Right cardiac atrium (tissue), 5 donors: Measurements from ENCODE around the gene MNX1. TPM values are rescaled to one million over a fixed set of nuclear protein-coding genes. Genes with fewer than 3 reads are reported as not detected.

ENCODE experiments used
- ATAC-seq, 2 donors: fragments of 200-7000 bp; cut with Tn5 transposase; one replicate each; pipeline versions ENCODE4 v1.8.0 to v1.9.1; 2020; ENCODE audit warnings: moderate library complexity in 2 of 2, mild to moderate bottlenecking in 1 of 2
- DNase-seq, 3 donors: peaks; one replicate each; pipeline ENCODE4 v3.0.0-alpha.2; 2020
- H3K27ac ChIP-seq: one replicate; pipeline ENCODE4 v1.5.1; 2013; ENCODE audit warnings: mild to moderate bottlenecking, low read length, control low read depth, moderate library complexity
- H3K27me3 ChIP-seq: one replicate; pipeline ENCODE4 v1.6.1; 2013; ENCODE audit not compliant: control insufficient read depth, insufficient read depth
- H3K4me1 ChIP-seq: one replicate; pipeline ENCODE4 v1.6.1; 2013; ENCODE audit warnings: low read length; ENCODE audit not compliant: control insufficient read depth, insufficient read depth
- H3K4me3 ChIP-seq: one replicate; pipeline ENCODE4 v1.5.1; 2013; ENCODE audit warnings: low read length, control low read depth
- H3K9me3 ChIP-seq: one replicate; pipeline ENCODE4 v1.6.1; 2013; ENCODE audit warnings: low read length; ENCODE audit not compliant: control insufficient read depth
- WGBS: extraction: QIAGEN DNeasy Blood & Tissue Kit; methylation state at CpG from one replicate; pipeline ENCODE4 v1.1.7; 2013; 5-methylcytosine and 5-hydroxymethylcytosine counted together
- intact Hi-C, 4 donors: fragments of 100-400 bp; cut with DNase I; formaldehyde crosslinking; loops; one replicate each; pipeline versions ENCODE4 v1.11.0 to v1.14.0; 2022 to 2023
- long read RNA-seq, 4 donors: library from polyadenylated mRNA; unstranded; transcript quantifications; one replicate each; pipeline ENCODE4 v2.0.0, GENCODE V29; 2020 to 2021
- polyA plus RNA-seq: library from polyadenylated mRNA; stranded (reverse); fragments of 200-250 nt; gene quantifications from one replicate; pipeline ENCODE4 v1.2.3, GENCODE V29; 2013
- total RNA-seq, 4 donors: library from RNA; stranded (reverse); fragmentation: NEBNext Ultra II Directional; extraction: Animal tissue kit (Norgen Biotek cat#: 25700); gene quantifications; one replicate each; pipeline ENCODE4 v1.2.1, GENCODE V29; 2021
- donor health status: healthy with polysubstance abuse.
- donor health status: DM: no; HTN: yes; CAD: no.
- donor health status: DM: no; HTN: no; CAD: no.
- donor health status: DM: no; HTN: yes; CAD: no; lungs with severe emphysema.
- donor health status: DM: yes; HTN: yes; CAD: no.

MNX1 gene
- total RNA-seq, result not detected
- not detected for polyA plus RNA-seq
- long read RNA-seq, donor 1, result 0 reads
- long read RNA-seq, donor 2, result 0 reads
- long read RNA-seq, donor 3, result 0 reads
- long read RNA-seq, donor 4, result 0 reads

- Histone ChIP-seq H3K4me1 (no peaks in the 10 kb centered on the region), H3K27ac (no peak within 1 kb of the TSS), H3K4me3 (peak within 1 kb of the TSS; percentile 49), H3K27me3 (peaks cover 6% of the 10 kb centered on the region), H3K9me3 (no peaks in the 10 kb centered on the region)
- ATAC-seq (peak; percentile 83 to 85), DNase-seq (peak in 1 of 3 donors; percentile 82)
- intact Hi-C loops, result no loop called here
- under 1% methylated on average over 87 of the region's 87 CpGs for WGBS
These were observed at the start of gene MNX1 for GRCh38 chr7:157010588-157011332. TSS of gene MNX1 (minus strand) at chr7:157010663. CDS start at chr7:157010350, 313 bp downstream.

GRCh38 chr7:157059534-157059933 lies 49.1 kb upstream of the MNX1 start:
- 59% methylated on average over 4 of the region's 4 CpGs for WGBS
- no peaks in the 10 kb centered on the region for H3K27me3 ChIP-seq
- intact Hi-C loops, result no loop called here
- ATAC-seq, result no peak
- no peak overlapping the region for H3K27ac ChIP-seq
- no peaks in the 10 kb centered on the region for H3K4me1 ChIP-seq
- H3K9me3 ChIP-seq, result no peaks in the 10 kb centered on the region
- DNase-seq, result no peak
- H3K4me3 ChIP-seq, result no peak overlapping the region

DNA sequence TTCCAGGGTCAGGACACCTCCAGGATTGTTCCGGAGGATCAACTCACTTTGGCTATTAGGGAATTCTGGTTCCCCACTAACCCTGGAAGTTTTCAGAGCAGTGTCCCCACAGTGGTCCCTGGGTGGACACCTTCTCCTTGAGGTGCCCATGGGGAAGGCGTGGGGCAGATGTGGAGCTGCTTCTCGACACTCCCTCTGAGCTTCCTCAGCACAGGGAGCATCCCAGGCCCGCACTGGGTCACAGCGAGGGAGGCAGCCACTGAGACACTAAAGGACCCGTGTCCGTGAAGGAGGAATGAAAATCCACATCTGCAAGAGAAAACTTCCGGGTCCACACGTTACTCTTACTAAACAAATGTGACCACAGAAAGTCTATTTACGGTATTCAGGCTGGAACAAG lies 48.2 kb upstream of the MNX1 start:
- ATAC-seq, result no peak
- intact Hi-C loops, result no loop called here
- 78% methylated on average over 10 of the region's 10 CpGs for WGBS

DNA sequence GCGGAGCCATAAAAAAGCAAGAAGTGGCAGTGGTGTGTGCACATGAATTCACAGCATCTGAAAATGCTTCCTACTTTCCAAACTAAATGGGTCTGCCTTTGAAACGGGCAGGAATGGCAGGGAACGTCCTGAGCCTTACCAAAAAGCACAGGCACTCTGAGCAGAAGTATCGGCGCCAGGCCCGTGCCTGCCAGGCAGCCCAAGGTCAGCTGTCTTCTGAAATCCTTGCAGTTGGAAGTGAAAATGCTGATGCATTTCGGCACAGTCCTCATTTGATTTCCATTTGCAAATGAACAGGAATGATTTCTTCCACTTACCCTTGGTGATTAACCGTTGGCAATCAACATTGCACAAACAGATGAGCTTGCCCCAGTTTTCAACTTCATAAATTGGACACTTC lies 47.6 kb upstream of the MNX1 start:
- H3K27me3 ChIP-seq, result no peaks in the 10 kb centered on the region
- ATAC-seq, result no peak
- intact Hi-C loops, result no loop called here
- 75% methylated on average over 8 of the region's 8 CpGs for WGBS
- H3K27ac ChIP-seq, result no peak overlapping the region
- no peaks in the 10 kb centered on the region for H3K4me1 ChIP-seq
- no peak overlapping the region for H3K4me3 ChIP-seq
- no peaks in the 10 kb centered on the region for H3K9me3 ChIP-seq
- no peak for DNase-seq

More for the DNA sequence above, 48.2 kb upstream of the MNX1 start:
- Histone ChIP-seq H3K27ac (no peak overlapping the region), H3K4me1 (no peaks in the 10 kb centered on the region), H3K4me3 (no peak overlapping the region), H3K27me3 (no peaks in the 10 kb centered on the region), H3K9me3 (no peaks in the 10 kb centered on the region)
- no peak for DNase-seq

DNA sequence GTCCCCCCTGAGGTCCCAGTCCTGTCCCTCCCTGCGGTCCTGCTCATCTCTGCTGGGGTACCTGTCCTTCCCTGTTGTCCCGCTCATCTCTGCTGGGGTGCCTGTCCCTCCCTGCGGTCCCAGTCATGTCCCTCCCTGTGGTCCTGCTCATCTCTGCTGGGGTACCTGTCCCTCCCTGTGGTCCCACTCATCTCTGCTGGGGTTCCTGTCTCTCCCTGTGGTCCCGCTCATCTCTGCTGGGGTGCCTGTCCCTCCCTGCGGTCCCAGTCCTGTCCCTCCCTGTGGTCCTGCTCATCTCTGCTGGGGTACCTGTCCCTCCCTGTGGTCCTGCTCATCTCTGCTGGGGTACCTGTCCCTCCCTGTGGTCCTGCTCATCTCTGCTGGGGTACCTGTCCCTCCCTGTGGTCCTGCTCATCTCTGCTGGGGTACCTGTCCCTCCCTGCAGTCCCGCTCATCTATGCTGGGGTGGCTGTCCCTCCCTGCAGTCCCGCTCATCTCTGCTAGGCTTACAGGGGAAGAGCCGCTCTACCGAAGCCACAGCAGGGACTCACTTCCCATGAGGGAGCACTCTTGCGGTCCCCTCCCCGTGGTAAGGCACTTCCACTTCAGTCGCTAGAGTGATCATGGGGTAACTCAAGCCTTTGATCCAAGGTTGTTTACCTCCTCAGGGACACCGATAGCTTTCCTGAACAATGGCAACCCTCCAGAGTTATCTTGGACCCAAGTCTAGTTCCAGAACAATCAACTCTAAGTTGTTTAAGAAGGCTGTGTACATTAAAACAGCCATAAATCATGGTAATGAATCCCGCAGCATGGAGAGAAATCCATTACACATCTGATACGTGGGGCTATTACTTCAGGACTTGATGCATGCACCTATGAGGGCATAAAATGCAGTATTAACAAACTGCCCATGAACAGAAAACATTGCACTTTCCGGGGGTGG lies 46.8 kb upstream of the MNX1 start:
- WGBS, result 80% methylated on average over 16 of the region's 16 CpGs
- ATAC-seq, result no peak

DNA sequence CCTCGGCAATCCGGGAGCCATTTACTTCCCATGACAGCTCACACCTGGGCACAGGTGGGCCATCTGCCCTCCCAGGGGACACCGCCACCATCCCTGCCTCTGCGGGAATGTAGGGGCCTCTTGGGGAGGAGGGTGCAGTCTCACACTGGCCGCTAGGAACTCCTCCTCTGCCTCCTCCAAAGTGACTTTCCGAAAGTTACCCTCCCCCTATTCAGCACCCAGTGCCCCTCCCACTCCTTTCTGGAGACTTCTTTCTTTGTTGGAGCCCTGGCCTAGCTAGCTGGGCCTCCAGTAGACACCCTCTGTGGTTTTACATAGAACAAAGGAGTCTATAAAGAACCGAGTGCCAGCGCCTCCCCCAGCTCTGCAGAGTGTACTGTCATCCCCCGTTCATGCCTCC lies 45.8 kb upstream of the MNX1 start:
- H3K27me3 ChIP-seq, result no peaks in the 10 kb centered on the region
- intact Hi-C loops, result no loop called here

More for the DNA sequence above, 46.8 kb upstream of the MNX1 start:
- no peaks in the 10 kb centered on the region for H3K27me3 ChIP-seq
- intact Hi-C loops, result no loop called here
- no peaks in the 10 kb centered on the region for H3K4me1 ChIP-seq
- H3K9me3 ChIP-seq, result no peaks in the 10 kb centered on the region
- DNase-seq, result no peak
- no peak overlapping the region for H3K27ac ChIP-seq
- no peak overlapping the region for H3K4me3 ChIP-seq

DNA sequence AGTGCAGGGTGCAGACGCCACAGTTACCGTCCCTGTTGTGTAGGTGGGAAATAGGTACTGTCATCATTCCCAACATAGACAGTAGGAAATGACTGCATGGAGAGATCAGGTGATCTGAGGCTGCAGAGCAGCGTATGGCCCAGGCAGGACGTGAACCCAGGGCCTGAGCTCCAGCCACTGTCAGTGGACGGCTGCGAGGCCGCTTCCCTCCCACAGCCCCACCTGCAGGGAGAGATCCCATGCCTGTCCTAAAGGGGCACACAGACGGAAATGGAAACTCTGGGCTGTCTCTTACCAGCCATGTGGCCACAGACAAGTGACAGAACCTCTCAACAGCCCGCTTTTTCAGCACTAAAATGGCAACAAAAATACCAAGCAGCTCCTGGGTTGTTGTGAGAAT lies 44.5 kb upstream of the MNX1 start:
- H3K9me3 ChIP-seq, result no peaks in the 10 kb centered on the region
- no peak overlapping the region for H3K27ac ChIP-seq
- DNase-seq, result no peak
- ATAC-seq, result no peak
- intact Hi-C loops, result no loop called here
- WGBS, result 70% methylated on average over 9 of the region's 9 CpGs
- no peaks in the 10 kb centered on the region for H3K4me1 ChIP-seq
- H3K4me3 ChIP-seq, result no peak overlapping the region
- no peaks in the 10 kb centered on the region for H3K27me3 ChIP-seq

More for the DNA sequence above, 45.8 kb upstream of the MNX1 start:
- DNase-seq (no peak), ATAC-seq (no peak)
- no peaks in the 10 kb centered on the region for H3K9me3 ChIP-seq
- 76% methylated on average over 9 of the region's 9 CpGs for WGBS
- no peak overlapping the region for H3K27ac ChIP-seq
- H3K4me1 ChIP-seq, result no peaks in the 10 kb centered on the region
- no peak overlapping the region for H3K4me3 ChIP-seq

DNA sequence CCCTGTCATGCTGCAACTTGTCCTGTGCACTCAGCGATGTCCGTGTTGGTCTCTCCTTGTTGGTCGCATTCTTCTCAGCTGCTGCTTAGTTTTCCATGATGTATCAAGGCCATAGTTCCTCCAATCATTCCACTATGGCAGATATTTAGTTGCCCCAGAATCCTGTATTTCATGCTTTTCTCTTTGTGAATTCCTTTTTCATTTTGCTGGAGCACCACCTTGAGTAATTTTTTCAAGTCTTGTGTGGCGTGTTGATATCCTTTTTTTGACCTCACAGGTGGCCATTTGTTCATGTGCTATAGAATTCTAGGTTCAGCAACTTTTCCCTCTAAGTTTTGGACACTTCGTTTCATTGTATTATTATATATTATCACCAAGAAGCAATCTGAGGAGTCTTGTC lies 42.7 kb upstream of the MNX1 start:
- WGBS, result 80% methylated on average over 5 of the region's 5 CpGs
- H3K4me3 ChIP-seq, result no peak overlapping the region
- intact Hi-C loops, result no loop called here
- DNase-seq (no peak), ATAC-seq (no peak)
- H3K9me3 ChIP-seq, result no peaks in the 10 kb centered on the region
- H3K27ac ChIP-seq, result no peak overlapping the region
- no peaks in the 10 kb centered on the region for H3K27me3 ChIP-seq
- no peaks in the 10 kb centered on the region for H3K4me1 ChIP-seq

DNA sequence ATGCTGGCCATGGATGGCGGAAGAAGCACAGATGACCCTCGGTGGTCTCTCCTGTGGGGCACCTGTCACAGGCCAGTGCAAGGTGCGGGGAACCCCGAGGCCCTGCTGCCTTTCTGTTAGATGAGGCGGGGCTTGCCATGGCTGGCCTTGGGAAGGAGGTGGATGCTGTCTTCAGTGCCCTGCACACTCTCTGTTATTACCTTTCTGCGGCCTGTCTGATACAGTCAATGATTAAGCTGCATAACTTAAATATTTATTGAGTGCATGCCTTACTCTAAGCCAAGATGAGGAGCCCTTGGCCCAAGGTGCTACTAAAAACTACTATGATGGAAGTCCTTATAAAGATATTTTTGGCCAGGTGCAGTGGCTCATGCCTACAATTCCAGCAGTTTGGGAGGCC lies 36.7 kb upstream of the MNX1 start:
- no peak for DNase-seq
- no peaks in the 10 kb centered on the region for H3K9me3 ChIP-seq
- H3K4me3 ChIP-seq, result no peak overlapping the region
- WGBS, result 81% methylated on average over 6 of the region's 6 CpGs
- no peaks in the 10 kb centered on the region for H3K27me3 ChIP-seq
- no peaks in the 10 kb centered on the region for H3K4me1 ChIP-seq
- no peak overlapping the region for H3K27ac ChIP-seq
- intact Hi-C loops, result no loop called here
- ATAC-seq, result no peak

DNA sequence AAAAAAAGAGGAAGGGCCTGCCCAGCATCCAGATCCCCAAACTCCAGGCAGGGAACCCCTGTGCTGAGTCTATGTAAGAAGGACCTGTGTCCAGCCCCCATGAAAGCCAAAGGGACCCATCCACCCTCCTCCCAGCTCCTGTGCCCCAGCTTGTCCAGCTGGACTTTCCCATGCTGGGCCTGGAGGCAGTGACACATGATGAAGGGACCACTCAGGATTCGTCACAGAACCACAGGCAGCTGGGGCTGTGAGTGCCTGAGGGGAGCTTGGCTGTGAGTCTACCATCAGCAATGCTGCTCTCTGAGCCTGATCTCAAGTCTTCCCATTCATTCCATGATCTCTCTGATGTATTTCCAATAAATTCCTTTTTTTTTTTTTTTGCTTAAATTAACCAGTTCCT lies 36.2 kb upstream of the MNX1 start:
- no peak overlapping the region for H3K27ac ChIP-seq
- no peaks in the 10 kb centered on the region for H3K4me1 ChIP-seq
- DNase-seq, result no peak
- intact Hi-C loops, result no loop called here
- no peak for ATAC-seq
- no peaks in the 10 kb centered on the region for H3K27me3 ChIP-seq
- WGBS, result 53% methylated on average over 1 of the region's 1 CpG
- H3K9me3 ChIP-seq, result no peaks in the 10 kb centered on the region
- H3K4me3 ChIP-seq, result no peak overlapping the region
